GM18498 (cell line): ENCODE results near the gene PTPN9.
A peak's percentile ranks its signal among the peaks of the same experiment; 100 is the strongest.
"Not testable (repeated sequence)": the region's sequence is repeated elsewhere in the genome, so short reads cannot be mapped to it uniquely, and the experiment has no call there.

Experiments used
- ATAC-seq: cut with Tn5 transposase; IDR thresholded peaks from one replicate; pipeline ENCODE4 v1.9.1; 2021; ENCODE audit warnings: mild to moderate bottlenecking, moderate library complexity; ENCODE audit not compliant: unreplicated experiment

Gene PTPN9

DNA sequence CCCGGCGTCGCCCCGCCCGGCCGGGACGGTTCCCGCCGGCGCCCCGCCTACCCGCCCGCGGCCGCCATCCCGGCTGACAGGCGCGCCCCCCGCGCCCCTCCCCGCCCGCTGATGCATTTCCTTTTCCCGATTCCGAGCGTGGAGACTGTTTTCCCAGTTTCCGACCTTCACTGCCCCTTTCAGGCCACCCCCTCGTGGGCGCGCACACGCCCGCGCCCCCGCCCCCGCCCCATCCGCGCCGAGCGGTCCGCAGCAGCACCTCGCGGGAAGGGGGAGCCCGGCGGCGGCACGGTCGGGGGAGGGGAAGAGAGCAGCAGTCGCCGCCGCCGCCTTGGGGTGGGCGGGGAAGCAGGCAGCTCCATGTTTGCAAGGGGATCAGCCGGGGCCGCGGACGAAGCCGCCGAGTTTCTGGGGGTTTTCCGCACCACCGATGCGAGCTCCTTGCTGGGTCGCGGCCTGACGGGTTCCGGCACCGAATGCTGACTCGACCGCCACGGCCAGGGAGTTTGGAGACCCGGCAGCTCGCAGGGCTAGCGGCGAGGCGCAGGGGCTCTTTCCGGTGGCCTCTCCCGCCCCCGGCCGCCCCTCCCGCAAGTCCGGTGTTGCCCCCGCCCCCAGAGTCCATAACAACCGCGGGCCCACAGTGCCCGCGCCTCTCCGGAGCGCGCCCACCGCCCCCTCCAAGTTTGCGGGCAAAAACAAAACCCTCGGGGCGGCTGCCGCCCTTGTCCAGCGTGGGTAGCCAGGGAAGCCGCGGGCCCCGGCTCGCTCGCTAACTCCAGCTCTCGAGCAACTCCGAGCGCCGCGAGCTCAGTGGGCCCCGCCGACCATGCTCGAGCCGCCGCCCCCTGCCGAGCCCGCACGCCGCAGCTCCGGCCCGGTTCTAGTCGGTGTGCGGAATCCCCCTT is 124.4 kb downstream of the PTPN9 start:
- no peak for ATAC-seq

- ATAC-seq, result peak; percentile 37
Measured at GRCh38 chr15:75453703-75454470, 125.2 kb downstream of the PTPN9 start.

GRCh38 chr15:75452865-75453702 is 126.0 kb downstream of the PTPN9 start:
- ATAC-seq, result no peak

- no peak for ATAC-seq
Measured at GRCh38 chr15:75452364-75452864, 126.7 kb downstream of the PTPN9 start.

- ATAC-seq, result peak; percentile 42
Measured at GRCh38 chr15:75451674-75452363, 127.3 kb downstream of the PTPN9 start, which contains the start of gene SIN3A. SIN3A (minus strand) TSS chr15:75451690; CDS start chr15:75430375, 21,315 bp downstream.

- no peak for ATAC-seq
Measured at GRCh38 chr15:75451202-75451673, 127.9 kb downstream of the PTPN9 start.

DNA sequence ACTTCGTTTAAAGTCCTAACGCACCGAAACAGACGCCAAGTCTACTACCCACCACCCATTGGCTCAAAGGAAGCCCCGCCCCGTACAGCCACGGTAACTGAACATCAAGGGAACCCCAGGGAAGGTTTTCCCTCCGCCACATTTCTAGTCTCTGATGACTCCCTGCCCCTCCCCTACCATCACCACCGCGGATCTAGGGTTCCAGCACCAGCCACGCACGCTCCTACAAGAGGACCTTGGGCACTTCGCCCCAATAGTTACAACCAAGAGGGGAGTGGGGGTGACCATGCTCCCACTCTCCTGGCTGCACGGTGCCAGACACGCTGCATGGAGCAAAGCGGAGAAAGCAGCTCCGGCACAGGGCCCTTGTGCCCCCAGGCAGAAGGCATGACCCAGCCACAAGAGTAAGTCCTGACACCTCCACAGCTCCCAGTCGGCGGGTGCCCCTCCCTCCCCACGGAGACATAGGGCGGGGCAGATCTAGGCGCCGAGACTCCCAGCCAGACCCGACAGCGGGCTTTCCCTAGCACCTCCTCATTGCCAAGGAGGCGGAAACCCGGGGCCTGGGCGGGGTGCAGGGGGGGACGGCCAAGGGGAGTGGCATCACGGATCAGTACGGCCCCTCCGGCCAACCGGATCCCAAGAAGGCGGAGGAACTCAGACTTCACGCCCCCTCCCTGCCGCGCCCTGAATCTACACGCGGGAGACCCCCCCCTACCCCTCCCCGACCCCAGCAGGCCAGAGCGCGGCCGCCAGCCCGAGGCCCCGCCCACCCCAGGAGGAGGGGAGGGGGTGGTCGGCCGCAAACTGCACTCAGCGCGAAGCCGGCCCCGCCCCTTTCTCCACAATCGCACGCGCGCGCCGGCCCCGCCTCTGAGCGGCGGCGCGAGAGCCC is 128.6 kb downstream of the PTPN9 start:
- ATAC-seq, result peak; percentile 29

DNA sequence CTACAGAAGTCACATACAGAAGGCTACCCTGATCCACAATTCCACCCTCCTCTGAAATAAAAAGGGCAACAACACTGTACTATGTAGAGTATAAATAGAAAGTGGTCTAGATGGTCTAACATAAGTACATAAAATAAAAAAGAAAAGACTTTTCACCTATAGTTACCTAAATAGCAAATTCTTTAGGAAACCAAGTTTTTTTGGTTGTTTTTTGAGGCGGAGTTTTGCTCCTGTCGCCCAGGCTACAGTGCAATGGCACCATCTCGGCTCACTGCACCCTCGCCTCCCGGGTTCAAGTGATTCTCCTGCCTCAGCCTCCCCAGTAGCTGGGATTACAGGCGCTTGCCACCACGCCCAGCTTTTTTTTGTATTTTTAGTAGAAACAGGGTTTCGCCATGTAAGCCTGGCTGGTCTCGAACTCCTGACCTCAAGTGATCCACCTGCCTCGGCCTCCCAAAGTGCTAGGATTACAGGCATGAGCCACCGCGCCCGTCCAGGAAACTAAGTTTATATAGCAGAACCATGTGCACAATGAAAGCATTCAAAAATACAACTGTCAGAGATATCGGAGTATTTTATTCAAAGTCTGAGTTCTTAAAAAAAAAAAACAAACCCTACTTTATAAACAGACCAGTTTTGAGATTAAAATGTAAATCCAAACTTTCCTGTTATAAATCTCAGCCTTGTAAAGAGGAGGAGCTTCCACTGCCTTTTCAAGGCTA is 129.4 kb downstream of the PTPN9 start:
- ATAC-seq, result no peak

- ATAC-seq, result not testable (repeated sequence)
Measured at GRCh38 chr15:75448171-75448570, 130.9 kb downstream of the PTPN9 start.

- no peak for ATAC-seq
Measured at GRCh38 chr15:75446151-75446550, 133.0 kb downstream of the PTPN9 start.

DNA sequence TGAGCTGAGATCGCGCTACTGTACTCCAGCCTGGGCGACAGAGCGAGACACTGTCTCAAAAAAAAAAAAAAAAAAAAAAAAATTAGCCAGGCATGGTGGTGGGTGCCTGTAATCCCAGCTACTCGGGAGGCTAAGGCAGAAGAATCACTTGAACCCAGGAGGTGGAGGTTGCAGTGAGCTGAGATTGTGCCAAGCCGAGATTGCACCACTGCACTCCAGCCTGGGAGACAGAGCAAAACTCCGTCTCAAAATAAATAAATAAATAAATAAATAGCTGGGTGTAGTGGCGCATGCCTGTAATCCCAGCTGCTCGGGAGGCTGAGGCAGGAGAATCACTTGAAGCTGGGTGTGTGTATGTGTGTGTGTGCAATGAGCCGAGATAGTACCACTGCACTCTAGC is 133.8 kb downstream of the PTPN9 start:
- ATAC-seq, result not testable (repeated sequence)

DNA sequence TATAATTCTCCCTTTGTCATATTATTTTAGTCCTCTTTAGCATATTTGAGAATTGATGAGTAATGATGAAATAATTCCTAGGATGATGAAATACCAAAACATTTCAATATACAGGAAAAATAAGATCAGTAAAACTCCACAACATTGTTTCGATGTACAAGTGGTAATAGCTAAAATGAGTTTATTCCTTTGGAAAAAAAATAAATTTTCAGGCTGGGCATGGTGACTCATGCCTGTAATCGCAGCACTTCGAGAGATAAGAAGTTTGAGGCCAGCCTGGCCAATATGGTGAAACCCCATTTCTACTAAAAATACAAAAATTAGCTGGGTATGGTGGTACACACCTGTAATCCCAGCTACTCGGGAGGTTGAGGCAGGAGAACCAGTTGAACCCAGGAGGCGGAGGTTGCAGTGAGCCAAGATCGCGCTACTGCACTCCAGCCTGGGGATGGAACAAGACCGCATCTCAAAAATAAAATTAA is 135.1 kb downstream of the PTPN9 start:
- ATAC-seq, result not testable (repeated sequence)

DNA sequence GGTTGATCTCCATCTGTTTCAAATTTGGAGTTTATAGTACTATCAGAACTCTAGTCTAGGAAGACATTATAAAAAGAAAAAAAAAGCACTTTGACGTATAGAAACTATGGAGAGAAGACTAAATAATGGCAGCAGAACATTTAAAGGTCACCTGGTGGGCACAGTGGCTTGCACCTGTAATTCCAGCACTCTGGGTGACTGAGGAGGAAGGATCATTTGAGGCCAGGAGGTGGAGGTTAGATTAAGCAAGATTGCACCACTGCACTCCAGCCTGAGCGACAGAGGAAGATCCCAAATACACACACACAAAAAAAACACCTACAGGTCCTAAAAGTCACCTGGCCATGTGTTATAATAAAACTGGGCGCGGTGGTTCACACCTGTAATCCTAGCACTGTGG is 141.4 kb downstream of the PTPN9 start:
- no peak for ATAC-seq

DNA sequence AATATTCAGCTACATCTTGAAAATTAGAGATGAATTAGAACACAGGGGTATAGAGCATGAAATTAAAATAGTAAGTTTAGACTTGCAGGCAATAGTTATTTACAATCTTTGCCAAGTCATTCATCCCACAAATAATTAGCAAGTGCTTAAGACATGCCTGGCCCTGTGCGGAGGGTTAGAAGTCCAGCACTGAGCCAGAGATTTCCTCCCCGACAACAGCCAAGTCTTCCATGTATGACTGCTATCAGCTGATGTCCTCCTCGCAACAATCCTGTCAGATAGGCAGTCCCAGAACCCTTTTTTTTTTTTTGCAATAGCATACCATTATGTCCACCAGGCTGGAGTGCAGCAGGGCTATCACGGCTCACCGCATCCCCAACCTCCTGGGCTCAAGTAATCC is 142.2 kb downstream of the PTPN9 start:
- no peak for ATAC-seq

GRCh38 chr15:75431682-75432081 is 147.4 kb downstream of the PTPN9 start:
- ATAC-seq, result no peak

DNA sequence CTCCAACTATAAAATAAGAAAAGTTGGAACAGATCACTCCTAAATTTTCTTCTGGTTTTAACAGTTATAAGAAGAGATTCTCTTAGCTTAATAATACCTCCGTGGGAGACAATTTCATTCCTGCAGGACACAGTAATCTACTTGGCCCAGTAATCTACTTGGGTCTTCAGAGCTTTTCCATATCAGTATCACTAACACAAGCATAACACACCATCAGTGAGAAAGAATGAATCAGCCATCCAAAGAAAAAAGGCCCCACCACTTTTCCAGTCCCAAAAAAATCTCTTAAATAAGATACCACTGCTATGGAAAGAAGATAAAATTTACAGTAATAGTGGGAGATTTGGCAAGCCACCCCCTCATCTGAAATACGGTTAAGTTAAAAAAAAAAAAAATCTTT is 147.8 kb downstream of the PTPN9 start:
- no peak for ATAC-seq

GRCh38 chr15:75430259-75430658 is 148.9 kb downstream of the PTPN9 start:
- ATAC-seq, result no peak

DNA sequence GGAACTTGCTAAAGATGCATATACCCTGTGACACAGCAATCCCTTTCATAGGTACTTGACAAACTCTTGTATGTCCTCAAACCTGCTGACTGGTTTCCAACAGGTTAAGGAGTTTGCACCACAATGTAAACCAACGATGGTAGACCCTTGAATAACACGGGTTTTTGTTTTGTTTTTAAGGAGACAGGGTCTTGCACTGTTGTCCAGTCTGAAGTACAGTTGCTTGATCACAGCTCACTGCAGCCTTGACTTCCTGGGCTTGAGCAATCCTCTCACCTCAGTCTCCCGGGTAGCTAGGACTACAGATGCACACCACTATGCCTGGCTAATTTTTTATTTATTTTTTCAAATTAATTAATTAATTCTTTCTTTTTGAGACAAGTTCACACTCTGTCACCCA is 151.0 kb downstream of the PTPN9 start:
- no peak for ATAC-seq
